HFFc6 (cell line): ENCODE results near the gene ERBB4. TPM values are rescaled to one million over a fixed set of nuclear protein-coding genes. Genes with fewer than 3 reads are reported as not detected.
"Not testable (repeated sequence)": the region's sequence is repeated elsewhere in the genome, so short reads cannot be mapped to it uniquely, and the experiment has no call there.

Experiments
- DNase-seq: peaks from one replicate; pipeline ENCODE4 v3.0.0-alpha.2; 2018
- H3K27ac Mint-ChIP-seq: 2 replicates; pipeline ENCODE4 v1.8.0; 2020; ENCODE audit warnings: mild to moderate bottlenecking, mixed read lengths
- H3K27me3 Mint-ChIP-seq: 2 replicates; pipeline ENCODE4 v1.8.0; 2021; ENCODE audit warnings: mild to moderate bottlenecking, moderate library complexity, mixed read lengths; ENCODE audit not compliant: insufficient read depth
- H3K36me3 Mint-ChIP-seq: 2 replicates; pipeline ENCODE4 v1.8.0; 2021; ENCODE audit warnings: low read depth, mixed read lengths
- H3K4me1 Mint-ChIP-seq: 2 replicates; pipeline ENCODE4 v1.8.0; 2020; ENCODE audit warnings: low read depth, mixed read lengths
- H3K4me3 Mint-ChIP-seq: 2 replicates; pipeline ENCODE4 v1.8.0; 2020; ENCODE audit warnings: mild to moderate bottlenecking, moderate library complexity, mixed read lengths
- H3K9me3 Mint-ChIP-seq: 2 replicates; pipeline ENCODE4 v1.8.0; 2020; ENCODE audit warnings: mild to moderate bottlenecking, mixed read lengths
- CTCF ChIP-seq: fragments of 200-600 bp; sonication (generic); IDR thresholded peaks from 2 replicates; pipeline ENCODE4 v1.5.0; 2021; ENCODE audit warnings: antibody characterized with exemption, mild to moderate bottlenecking
- total RNA-seq, 6 experiments: library from RNA; stranded (reverse); fragmentation: NEBNext Ultra II Directional; extraction: Animal tissue kit (Norgen Biotek cat#: 25700); gene quantifications; 2 replicates in 1 of 6; 3 replicates in 5 of 6; pipeline ENCODE4 v1.2.3, GENCODE V29; 2021

The ERBB4 gene
- total RNA-seq, 6 experiments from 2014 or later = not detected

DNA sequence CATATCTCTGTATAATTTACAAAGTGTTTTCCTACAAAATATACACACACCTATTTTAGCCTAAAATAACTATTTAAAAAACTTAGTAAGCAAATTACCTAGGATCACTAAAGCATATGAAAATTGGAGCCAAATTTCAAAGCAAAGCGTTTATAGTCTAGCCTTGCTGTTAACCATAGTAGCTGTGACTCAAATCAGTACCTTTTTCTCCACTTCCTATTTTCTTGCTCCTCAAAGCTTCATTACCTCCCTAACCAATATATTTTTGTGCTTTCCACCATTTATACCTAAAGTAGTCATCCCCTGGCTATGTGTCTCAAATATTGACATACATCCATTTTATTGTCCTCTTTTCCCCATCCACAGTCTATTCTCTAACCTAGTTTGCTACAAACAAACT, 73.1 kb downstream of the ERBB4 start:
- H3K4me1 Mint-ChIP-seq = no peaks in the 10 kb centered on the region
- H3K27me3 Mint-ChIP-seq = no peaks in the 10 kb centered on the region
- peaks cover 5% of the 10 kb centered on the region for H3K36me3 Mint-ChIP-seq
- no peak overlapping the region for H3K4me3 Mint-ChIP-seq
- no peak for DNase-seq
- no peak overlapping the region for H3K27ac Mint-ChIP-seq
- no peak for TF ChIP-seq CTCF
- peaks cover 14% of the 10 kb centered on the region for H3K9me3 Mint-ChIP-seq

DNA sequence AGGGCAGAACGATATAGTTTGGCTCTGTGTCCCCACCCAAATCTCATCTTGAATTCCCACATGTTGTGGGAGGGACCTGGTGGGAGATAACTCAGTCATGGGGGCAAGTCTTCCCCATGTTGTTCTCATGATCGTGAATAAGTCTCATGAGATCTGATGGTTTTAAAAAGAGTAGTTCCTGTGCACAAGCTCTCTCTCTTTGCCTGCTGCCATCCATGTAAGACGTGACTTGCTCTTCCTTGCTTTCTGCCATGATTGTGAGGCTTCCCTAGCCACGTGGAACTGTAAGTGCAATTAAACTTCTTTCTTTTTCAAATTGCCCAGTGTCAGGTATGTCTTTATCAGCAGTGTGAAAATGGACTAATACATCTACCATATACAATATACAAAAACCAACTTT, 76.9 kb downstream of the ERBB4 start:
- H3K4me3 Mint-ChIP-seq, DNase-seq, H3K27me3 Mint-ChIP-seq: not testable (repeated sequence)

GRCh38 chr2:212454149-212454548, 84.5 kb downstream of the ERBB4 start:
- no peak for TF ChIP-seq CTCF
- no peaks in the 10 kb centered on the region; the same call in 1 of the 2 replicates for H3K9me3 Mint-ChIP-seq
- no peak for DNase-seq
- H3K4me3 Mint-ChIP-seq = no peak overlapping the region
- H3K27ac Mint-ChIP-seq = no peak overlapping the region
- peaks cover 20% of the 10 kb centered on the region for H3K4me1 Mint-ChIP-seq
- H3K36me3 Mint-ChIP-seq = no peaks in the 10 kb centered on the region
- no peaks in the 10 kb centered on the region for H3K27me3 Mint-ChIP-seq

More for the DNA sequence above, 76.9 kb downstream of the ERBB4 start:
- H3K4me1 Mint-ChIP-seq, H3K36me3 Mint-ChIP-seq, H3K27ac Mint-ChIP-seq: not testable (repeated sequence)
- H3K9me3 Mint-ChIP-seq = peaks cover 21% of the 10 kb centered on the region

DNA sequence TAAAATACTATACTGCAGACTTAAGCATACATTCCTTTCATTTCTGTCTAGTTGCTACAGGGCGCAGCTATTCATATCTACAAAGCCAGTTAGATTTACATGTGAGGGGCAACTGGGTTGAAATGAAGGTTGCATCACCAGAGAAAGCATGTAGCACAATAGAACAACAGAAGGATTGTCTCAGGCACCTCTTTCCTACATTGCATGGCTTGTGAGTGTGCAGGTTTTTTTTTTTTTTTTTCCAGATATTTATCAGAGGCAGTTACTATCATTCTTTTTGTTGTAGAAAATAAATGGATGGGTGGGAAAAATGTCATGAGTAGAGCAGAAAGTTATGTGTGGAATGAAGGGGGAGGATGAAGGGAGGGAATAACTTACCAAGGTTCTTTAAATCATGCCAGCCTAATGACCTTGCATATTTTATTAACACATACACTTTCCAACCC, 86.8 kb downstream of the ERBB4 start:
- peak; percentile 12 for DNase-seq
- Mint-ChIP-seq H3K9me3 (no peaks in the 10 kb centered on the region; the same call in 1 of the 2 replicates), H3K27me3 (no peaks in the 10 kb centered on the region), H3K4me1 (peaks cover 29% of the 10 kb centered on the region), H3K36me3 (no peaks in the 10 kb centered on the region), H3K4me3 (peak overlapping the region; percentile 55; the same call in 1 of the 2 replicates), H3K27ac (no peak overlapping the region)
- no peak for TF ChIP-seq CTCF

DNA sequence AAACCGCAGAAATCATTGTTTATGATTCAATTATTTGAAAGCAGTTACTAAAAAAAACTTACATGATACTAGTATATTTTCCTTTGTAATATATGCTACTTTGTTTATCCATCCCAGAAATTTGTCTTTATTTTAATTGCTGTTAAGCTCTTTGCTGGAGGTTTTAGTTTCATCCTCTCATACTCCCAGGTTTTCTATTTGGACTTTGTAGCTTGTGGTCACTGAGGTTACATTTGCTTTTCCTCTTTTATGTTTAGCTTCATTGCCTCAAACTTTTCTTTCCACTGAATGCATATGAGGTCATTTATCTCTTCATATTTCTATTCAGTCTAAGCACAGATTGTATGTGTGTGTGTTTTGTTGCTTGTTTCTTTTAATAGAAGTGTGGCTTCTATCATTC, 89.9 kb downstream of the ERBB4 start:
- Mint-ChIP-seq H3K36me3 (no peaks in the 10 kb centered on the region), H3K27me3 (0 out of 2 replicates have a peak, but pooled peaks cover 2% of the 10 kb centered on the region), H3K4me1 (peaks cover 29% of the 10 kb centered on the region), H3K4me3 (no peak overlapping the region), H3K27ac (no peak overlapping the region), H3K9me3 (no peaks in the 10 kb centered on the region)
- DNase-seq = no peak
- no peak for TF ChIP-seq CTCF

DNA sequence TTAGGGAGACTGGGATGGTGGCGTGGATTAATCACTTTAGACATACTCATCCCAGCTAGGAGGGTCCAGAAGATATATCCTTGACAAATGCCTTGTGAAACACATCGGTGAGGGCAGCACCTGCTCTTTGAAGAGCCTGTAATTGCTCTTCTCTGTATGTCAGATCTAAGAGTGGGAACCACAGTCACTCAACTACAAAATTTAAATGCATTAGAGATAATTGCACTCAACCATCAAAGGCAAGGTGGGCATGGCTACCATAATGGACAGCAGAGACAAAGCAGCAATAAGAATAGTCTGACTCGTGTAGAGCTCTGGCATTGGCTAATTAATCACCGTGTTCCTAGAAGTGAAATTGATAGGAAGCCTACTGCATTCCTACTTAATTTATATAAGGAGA, 96.8 kb downstream of the ERBB4 start:
- DNase-seq = no peak
- Mint-ChIP-seq H3K9me3 (peaks cover 24% of the 10 kb centered on the region), H3K4me1 (no peaks in the 10 kb centered on the region), H3K36me3 (no peaks in the 10 kb centered on the region), H3K27me3 (0 out of 2 replicates have a peak, but pooled peaks cover 2% of the 10 kb centered on the region), H3K27ac (no peak overlapping the region), H3K4me3 (no peak overlapping the region)
- TF ChIP-seq CTCF = no peak
